DND-41 (cell line): ENCODE measurements around the gene ZNF281.

ENCODE experiments used
- ATAC-seq: fragments of 200-7000 bp; cut with Tn5 transposase; 3 replicates; pipeline ENCODE4 v1.9.1; 2021; ENCODE audit warnings: low read depth; ENCODE audit not compliant: insufficient read depth
- DNase-seq: peaks from one replicate; pipeline ENCODE4 v3.0.0-alpha.2; 2020
- H2AFZ ChIP-seq: 2 replicates; pipeline ENCODE4 v1.6.0; 2012; ENCODE audit warnings: low read depth, low read length
- H3K27ac ChIP-seq: 2 replicates; pipeline ENCODE4 v1.5.1; 2012; ENCODE audit warnings: low read length, inconsistent platforms
- H3K27me3 ChIP-seq: fragments of 200-600 bp; sonication (generic); 2 replicates; pipeline ENCODE4 v1.6.0; 2012; ENCODE audit warnings: low read length, mild to moderate bottlenecking, inconsistent platforms; ENCODE audit not compliant: insufficient read depth, poor library complexity
- H3K36me3 ChIP-seq: 2 replicates; pipeline ENCODE4 v1.5.1; 2012; ENCODE audit warnings: low read length, inconsistent platforms; ENCODE audit not compliant: insufficient read depth
- H3K4me1 ChIP-seq: 2 replicates; pipeline ENCODE4 v1.5.1; 2012; ENCODE audit warnings: mild to moderate bottlenecking, low read length; ENCODE audit not compliant: insufficient read depth
- H3K4me2 ChIP-seq: 2 replicates; pipeline ENCODE4 v1.6.0; 2012; ENCODE audit warnings: mild to moderate bottlenecking, moderate library complexity, low read length, inconsistent platforms; ENCODE audit not compliant: insufficient read depth
- H3K4me3 ChIP-seq, 2 experiments: fragments of 200-600 bp in 1 of 2; shearing (Covaris generic) in 1 of 2; 2 replicates each; pipeline ENCODE4 v1.5.1; 2012 to 2016; ENCODE audit warnings: inconsistent platforms in 2 of 2, low read length in 2 of 2, mild to moderate bottlenecking in 2 of 2, low read depth in 1 of 2, moderate library complexity in 1 of 2
- H3K79me2 ChIP-seq: 2 replicates; pipeline ENCODE4 v1.6.0; 2012; ENCODE audit warnings: low read length, inconsistent platforms; ENCODE audit not compliant: insufficient read depth
- H3K9ac ChIP-seq: 2 replicates; pipeline ENCODE4 v1.6.0; 2012; ENCODE audit warnings: low read depth, mild to moderate bottlenecking, inconsistent platforms, low read length, moderate library complexity
- H3K9me3 ChIP-seq: 2 replicates; pipeline ENCODE4 v1.5.1; 2012; ENCODE audit warnings: low read length, moderate library complexity, mild to moderate bottlenecking, inconsistent platforms; ENCODE audit not compliant: insufficient read depth, severe bottlenecking
- H4K20me1 ChIP-seq: 2 replicates; pipeline ENCODE4 v1.6.0; 2012; ENCODE audit warnings: low read length; ENCODE audit not compliant: insufficient read depth
- EZH2 ChIP-seq: IDR thresholded peaks from 3 replicates; pipeline ENCODE4 v1.6.1; 2012; ENCODE audit warnings: borderline replicate concordance, low read depth, mild to moderate bottlenecking, moderate library complexity, low read length, inconsistent platforms; ENCODE audit not compliant: severe bottlenecking
- TF ChIP-seq, protein P1 (sequence below): IDR thresholded peaks from 2 replicates; pipeline ENCODE4 v1.5.1; 2012; ENCODE audit warnings: borderline replicate concordance, low read length, moderate library complexity, mild to moderate bottlenecking; ENCODE audit not compliant: poor library complexity, severe bottlenecking; ENCODE audit errors: extremely low read depth

Gene ZNF281

GRCh38 chr1:200428482-200429205 is 18.8 kb upstream of the ZNF281 start:
- no peak overlapping the region for H3K9ac ChIP-seq
- H3K27ac ChIP-seq = no peak overlapping the region
- no peak for DNase-seq
- H3K4me3 ChIP-seq = no peak overlapping the region
- TF ChIP-seq, protein P1, sequence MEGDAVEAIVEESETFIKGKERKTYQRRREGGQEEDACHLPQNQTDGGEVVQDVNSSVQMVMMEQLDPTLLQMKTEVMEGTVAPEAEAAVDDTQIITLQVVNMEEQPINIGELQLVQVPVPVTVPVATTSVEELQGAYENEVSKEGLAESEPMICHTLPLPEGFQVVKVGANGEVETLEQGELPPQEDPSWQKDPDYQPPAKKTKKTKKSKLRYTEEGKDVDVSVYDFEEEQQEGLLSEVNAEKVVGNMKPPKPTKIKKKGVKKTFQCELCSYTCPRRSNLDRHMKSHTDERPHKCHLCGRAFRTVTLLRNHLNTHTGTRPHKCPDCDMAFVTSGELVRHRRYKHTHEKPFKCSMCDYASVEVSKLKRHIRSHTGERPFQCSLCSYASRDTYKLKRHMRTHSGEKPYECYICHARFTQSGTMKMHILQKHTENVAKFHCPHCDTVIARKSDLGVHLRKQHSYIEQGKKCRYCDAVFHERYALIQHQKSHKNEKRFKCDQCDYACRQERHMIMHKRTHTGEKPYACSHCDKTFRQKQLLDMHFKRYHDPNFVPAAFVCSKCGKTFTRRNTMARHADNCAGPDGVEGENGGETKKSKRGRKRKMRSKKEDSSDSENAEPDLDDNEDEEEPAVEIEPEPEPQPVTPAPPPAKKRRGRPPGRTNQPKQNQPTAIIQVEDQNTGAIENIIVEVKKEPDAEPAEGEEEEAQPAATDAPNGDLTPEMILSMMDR = no peak
- no peak for TF ChIP-seq EZH2
- no peaks in the 10 kb centered on the region for H3K79me2 ChIP-seq
- no peak for ATAC-seq
- H2AFZ ChIP-seq = no peak overlapping the region
- H4K20me1 ChIP-seq = no peaks in the 10 kb centered on the region
- no peaks in the 10 kb centered on the region for H3K4me1 ChIP-seq
- no peaks in the 10 kb centered on the region for H3K9me3 ChIP-seq
- no peaks in the 10 kb centered on the region for H3K27me3 ChIP-seq
- H3K36me3 ChIP-seq = no peaks in the 10 kb centered on the region
- no peak overlapping the region for H3K4me2 ChIP-seq

GRCh38 chr1:200427744-200428143 is 17.9 kb upstream of the ZNF281 start:
- Histone ChIP-seq H3K9me3 (no peaks in the 10 kb centered on the region), H3K9ac (no peak overlapping the region), H3K4me1 (no peaks in the 10 kb centered on the region), H3K36me3 (no peaks in the 10 kb centered on the region), H3K4me3 (no peak overlapping the region), H3K4me2 (no peak overlapping the region), H4K20me1 (no peaks in the 10 kb centered on the region), H3K27ac (no peak overlapping the region), H3K79me2 (no peaks in the 10 kb centered on the region), H3K27me3 (no peaks in the 10 kb centered on the region), H2AFZ (no peak overlapping the region)
- TF ChIP-seq, protein P1 = no peak
- no peak for TF ChIP-seq EZH2
- no peak for DNase-seq
- no peak for ATAC-seq

- H3K9ac ChIP-seq = no peak overlapping the region
- no peak overlapping the region for H2AFZ ChIP-seq
- H3K9me3 ChIP-seq = no peaks in the 10 kb centered on the region
- no peaks in the 10 kb centered on the region for H3K27me3 ChIP-seq
- H3K4me2 ChIP-seq = no peak overlapping the region
- no peaks in the 10 kb centered on the region for H3K36me3 ChIP-seq
- no peaks in the 10 kb centered on the region for H3K4me1 ChIP-seq
- no peaks in the 10 kb centered on the region for H3K79me2 ChIP-seq
- TF ChIP-seq EZH2 = no peak
- TF ChIP-seq, protein P1 = no peak
- ATAC-seq = no peak
- no peak for DNase-seq
- no peaks in the 10 kb centered on the region for H4K20me1 ChIP-seq
- H3K27ac ChIP-seq = no peak overlapping the region
- H3K4me3 ChIP-seq = no peak overlapping the region
Observed at GRCh38 chr1:200426196-200426595, 16.4 kb upstream of the ZNF281 start.
